Aorta (tissue), 5 donors: ENCODE measurements around the gene RGS7. TPM values are rescaled to one million over a fixed set of nuclear protein-coding genes. Genes with fewer than 3 reads are reported as not detected.
"Not testable (repeated sequence)": the region's sequence is repeated elsewhere in the genome, so short reads cannot be mapped to it uniquely, and the experiment has no call there.

Experiments
- ATAC-seq: fragments of 200-7000 bp; cut with Tn5 transposase; one replicate; pipeline ENCODE4 v1.9.1; 2022; ENCODE audit warnings: moderate library complexity; ENCODE audit not compliant: low FRiP score
- DNase-seq, 2 donors: peaks; one replicate each; pipeline ENCODE4 v3.0.0-alpha.2; 2020
- H3K27ac ChIP-seq, 2 donors: one replicate each; pipeline ENCODE4 v1.5.1; 2013; ENCODE audit warnings: low read length in 2 of 2, mild to moderate bottlenecking in 2 of 2, moderate library complexity in 2 of 2, control low read depth in 1 of 2, inconsistent platforms in 1 of 2, low read depth in 1 of 2
- H3K27me3 ChIP-seq, 2 donors: one replicate each; pipeline ENCODE4 v1.6.1; 2013; ENCODE audit warnings: control low read depth in 1 of 2, low read length in 1 of 2, mild to moderate bottlenecking in 1 of 2, moderate library complexity in 1 of 2; ENCODE audit not compliant: insufficient read depth in 2 of 2, control insufficient read depth in 1 of 2
- H3K36me3 ChIP-seq, 2 donors: one replicate each; pipeline ENCODE4 v1.6.1; 2013; ENCODE audit warnings: control low read depth in 1 of 2, low read length in 1 of 2, mild to moderate bottlenecking in 1 of 2; ENCODE audit not compliant: insufficient read depth in 2 of 2, control insufficient read depth in 1 of 2
- H3K4me1 ChIP-seq, 2 donors: one replicate each; pipeline ENCODE4 v1.6.1; 2013; ENCODE audit warnings: low read length in 2 of 2, control low read depth in 1 of 2, mild to moderate bottlenecking in 1 of 2, moderate library complexity in 1 of 2; ENCODE audit not compliant: insufficient read depth in 2 of 2, control insufficient read depth in 1 of 2
- H3K4me3 ChIP-seq, 2 donors: one replicate each; pipeline ENCODE4 v1.5.1; 2013; ENCODE audit warnings: low read length in 2 of 2, control low read depth in 1 of 2, mild to moderate bottlenecking in 1 of 2
- H3K9me3 ChIP-seq: one replicate; pipeline ENCODE4 v1.6.1; 2013; ENCODE audit warnings: mild to moderate bottlenecking, low read length; ENCODE audit not compliant: control insufficient read depth
- WGBS, 2 donors: extraction: QIAGEN DNeasy Blood & Tissue Kit; methylation state at CpG; one replicate each; pipeline ENCODE4 v1.1.7; 2013; 5-methylcytosine and 5-hydroxymethylcytosine counted together
- intact Hi-C, 2 donors: fragments of 100-400 bp; cut with DNase I; formaldehyde crosslinking; loops; one replicate each; pipeline versions ENCODE4 v1.14.2 to v1.15.0; 2022
- polyA plus RNA-seq, 2 donors: library from polyadenylated mRNA; stranded (reverse); fragments of 200-250 nt; gene quantifications; one replicate each; pipeline ENCODE4 v1.2.3, GENCODE V29; 2013
- total RNA-seq, 2 donors: library from RNA; stranded (reverse); fragmentation: NEBNext Ultra II Directional; extraction: Animal tissue kit (Norgen Biotek cat#: 25700); gene quantifications; one replicate each; pipeline ENCODE4 v1.2.1, GENCODE V29; 2021
- donor health status: healthy with polysubstance abuse.
- donor health status: Bipolar disorder and iron deficiency.
- donor health status: DM: no; HTN: no; CAD: no.
- donor health status: DM: no; HTN: no; CAD: no.
- donor health status: DM: yes; HTN: yes; CAD: no.

Gene RGS7
- total and polyA plus RNA-seq, 4 donors = not detected

DNA sequence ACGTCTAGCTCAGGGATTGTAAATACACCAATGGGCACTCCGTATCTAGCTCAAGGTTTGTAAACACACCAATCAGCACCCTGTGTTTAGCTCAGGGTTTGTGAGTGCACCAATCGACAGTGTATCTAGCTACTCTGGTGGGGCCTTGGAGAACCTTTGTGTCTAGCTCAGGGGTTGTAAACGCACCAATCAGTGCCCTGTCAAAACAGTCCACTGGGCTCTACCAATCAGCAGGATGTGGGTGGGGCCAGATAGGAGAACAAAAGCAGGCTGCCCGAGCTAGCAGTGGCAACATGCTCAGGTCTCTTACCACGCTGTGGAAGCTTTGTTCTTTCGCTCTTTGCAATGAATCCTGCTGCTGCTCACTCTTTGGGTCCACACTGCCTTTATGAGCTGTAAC, 593.9 kb downstream of the RGS7 start:
- DNase-seq, H3K36me3 ChIP-seq, ATAC-seq, H3K27me3 ChIP-seq, intact Hi-C loops, H3K27ac ChIP-seq, H3K4me1 ChIP-seq, H3K9me3 ChIP-seq, H3K4me3 ChIP-seq: not testable (repeated sequence)
- 91% methylated on average over 7 of the region's 7 CpGs for WGBS, 2 donors

DNA sequence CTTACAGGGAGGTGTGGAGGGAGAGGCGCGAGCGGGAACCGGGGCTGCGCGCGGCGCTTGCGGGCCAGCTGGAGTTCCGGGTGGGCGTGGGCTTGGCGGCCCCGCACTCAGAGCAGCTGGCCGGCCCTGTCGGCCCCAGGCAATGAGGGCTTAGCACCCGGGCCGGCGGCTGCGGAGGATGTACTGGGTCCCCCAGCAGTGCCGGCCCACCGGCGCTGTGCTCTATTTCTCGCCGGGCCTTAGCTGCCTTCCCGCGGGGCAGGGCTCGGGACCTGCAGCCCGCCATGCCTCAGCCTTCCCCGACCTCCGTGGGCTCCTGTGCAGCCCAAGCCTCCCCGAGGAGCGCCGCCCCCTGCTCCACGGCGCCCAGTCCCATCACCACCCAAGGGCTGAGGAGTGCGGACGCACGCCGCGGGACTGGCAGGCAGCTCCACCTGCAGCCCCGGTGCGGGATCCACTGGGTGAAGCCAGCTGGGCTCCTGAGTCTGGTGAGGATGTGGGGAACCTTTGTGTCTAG, 594.5 kb downstream of the RGS7 start:
- H3K27me3 ChIP-seq, H3K4me1 ChIP-seq, H3K4me3 ChIP-seq, ATAC-seq, H3K27ac ChIP-seq, intact Hi-C loops, H3K36me3 ChIP-seq, H3K9me3 ChIP-seq, DNase-seq: not testable (repeated sequence)
- WGBS, 2 donors = 97 to 98% methylated on average over 28 to 42 of the region's 42 CpGs

DNA sequence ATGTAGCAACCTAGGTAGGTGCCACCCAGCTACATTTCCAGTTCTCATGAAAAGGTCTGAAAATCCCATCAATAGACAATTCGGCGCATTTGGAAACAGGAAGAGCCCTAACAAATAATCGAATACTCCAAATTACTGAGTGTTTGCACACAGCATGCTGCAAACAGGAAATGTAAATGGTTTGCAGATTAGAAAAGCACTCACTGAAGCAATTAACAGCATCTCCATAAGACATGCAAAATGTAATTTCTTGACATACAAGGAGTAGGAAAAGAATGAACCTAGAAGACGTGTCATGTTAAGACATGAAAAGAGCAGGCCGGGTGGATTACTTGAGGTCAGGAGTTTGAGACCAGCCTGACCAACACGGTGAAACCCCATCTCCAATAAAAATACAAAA, 598.2 kb downstream of the RGS7 start:
- H3K4me1 ChIP-seq, H3K4me3 ChIP-seq, DNase-seq, ATAC-seq, intact Hi-C loops, H3K27me3 ChIP-seq, H3K27ac ChIP-seq, H3K36me3 ChIP-seq, H3K9me3 ChIP-seq: not testable (repeated sequence)
- 86 to 88% methylated on average over 6 of the region's 6 CpGs for WGBS, 2 donors

DNA sequence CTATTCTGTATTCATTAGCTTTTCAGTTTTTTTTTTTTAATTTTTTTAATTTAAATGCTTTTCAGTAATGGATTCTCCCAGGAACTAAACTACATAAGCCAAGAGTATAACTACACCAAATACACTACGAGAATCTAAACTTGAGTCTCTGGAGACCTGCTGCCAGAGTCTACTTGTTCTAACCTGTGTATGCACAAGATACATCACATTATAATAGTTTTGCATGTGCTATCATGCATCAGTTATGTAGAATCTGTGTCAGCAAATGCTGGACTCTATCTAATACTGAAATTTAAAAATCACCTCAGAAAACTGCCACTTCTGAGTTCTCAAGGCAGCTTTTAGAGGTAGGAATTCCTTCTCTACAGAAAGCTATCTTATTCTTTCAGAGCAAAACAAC, 598.7 kb downstream of the RGS7 start:
- Histone ChIP-seq H3K27me3 (no peaks in the 10 kb centered on the region), H3K36me3 (no peaks in the 10 kb centered on the region), H3K4me1 (no peaks in the 10 kb centered on the region), H3K4me3 (no peak overlapping the region), H3K9me3 (peaks cover 2% of the 10 kb centered on the region), H3K27ac (no peak overlapping the region)
- intact Hi-C loops = no loop called here
- DNase-seq = no peak
- no peak for ATAC-seq
- WGBS, 2 donors = 63 to 78% methylated on average over 1 of the region's 1 CpG

DNA sequence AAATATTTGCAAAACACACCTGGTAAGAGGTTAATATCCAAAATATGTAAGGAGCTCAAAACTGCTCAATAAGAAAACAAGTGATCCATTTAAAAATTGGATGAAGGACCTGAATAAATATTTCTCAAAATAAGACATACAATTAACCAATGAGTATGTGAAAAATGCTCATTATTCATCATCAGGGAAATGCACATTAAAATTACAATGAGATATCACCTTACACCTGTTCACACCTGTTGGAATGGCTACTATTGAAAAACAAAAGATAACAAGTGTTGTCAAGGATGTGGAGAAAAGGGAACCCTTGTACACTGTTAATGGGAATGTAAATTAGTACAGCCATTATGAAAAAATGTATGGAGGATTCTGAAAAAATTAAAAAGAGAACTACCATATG, 609.1 kb downstream of the RGS7 start:
- Histone ChIP-seq H3K4me3 (no peak overlapping the region), H3K9me3 (no peaks in the 10 kb centered on the region), H3K27ac (no peak overlapping the region), H3K4me1 (no peaks in the 10 kb centered on the region), H3K27me3 (no peaks in the 10 kb centered on the region), H3K36me3 (no peaks in the 10 kb centered on the region)
- intact Hi-C loops = no loop called here
- ATAC-seq (no peak), DNase-seq (no peak)

DNA sequence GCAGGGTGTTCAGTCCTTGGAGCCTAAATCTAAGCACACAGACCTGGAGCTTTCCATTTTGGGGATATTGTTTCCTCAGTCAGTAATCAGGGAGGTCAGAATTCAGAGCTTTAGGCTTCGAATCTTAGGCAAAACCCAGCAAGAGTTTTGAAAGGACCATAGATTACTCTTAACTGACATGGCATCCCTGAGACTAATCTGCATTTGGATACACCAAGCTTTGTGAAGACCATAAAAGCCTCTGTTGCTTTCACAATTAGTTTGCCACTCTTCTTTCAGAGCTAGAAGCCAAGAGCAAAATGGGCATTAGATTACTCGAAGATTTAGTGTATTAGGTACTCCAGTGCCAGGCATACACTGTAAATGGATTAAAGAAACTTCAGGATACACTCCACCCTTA, 613.3 kb downstream of the RGS7 start:
- DNase-seq = no peak
- ATAC-seq = no peak
- Histone ChIP-seq H3K27ac (no peak overlapping the region), H3K4me1 (no peaks in the 10 kb centered on the region), H3K27me3 (no peaks in the 10 kb centered on the region), H3K9me3 (no peaks in the 10 kb centered on the region), H3K4me3 (no peak overlapping the region), H3K36me3 (no peaks in the 10 kb centered on the region)
- intact Hi-C loops = no loop called here
- 50 to 53% methylated on average over 2 of the region's 2 CpGs for WGBS, 2 donors

DNA sequence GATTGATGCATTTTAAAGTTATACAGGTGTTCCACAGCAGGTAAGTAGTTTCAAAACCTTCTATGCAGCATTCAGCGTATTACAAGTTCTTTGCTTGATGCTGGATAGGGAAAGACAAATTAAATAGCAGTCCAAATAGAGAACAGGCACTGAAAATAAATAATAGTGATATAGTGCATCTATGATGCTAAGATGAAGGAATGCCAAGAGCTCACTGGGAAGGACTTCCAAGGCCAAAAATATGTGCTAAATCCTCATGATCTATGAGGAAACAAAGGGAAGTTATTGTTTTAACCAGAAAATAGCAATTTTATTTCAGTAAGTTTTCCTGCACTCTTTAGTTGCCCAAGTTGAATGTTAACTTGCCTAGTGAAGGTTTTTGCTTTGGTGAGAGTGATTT, 617.3 kb downstream of the RGS7 start:
- 77 to 79% methylated on average over 1 of the region's 1 CpG for WGBS, 2 donors
- Histone ChIP-seq H3K4me1 (no peaks in the 10 kb centered on the region), H3K27ac (no peak overlapping the region), H3K27me3 (no peaks in the 10 kb centered on the region), H3K9me3 (no peaks in the 10 kb centered on the region), H3K36me3 (no peaks in the 10 kb centered on the region), H3K4me3 (no peak overlapping the region)
- DNase-seq (no peak), ATAC-seq (no peak)
- intact Hi-C loops = no loop called here

DNA sequence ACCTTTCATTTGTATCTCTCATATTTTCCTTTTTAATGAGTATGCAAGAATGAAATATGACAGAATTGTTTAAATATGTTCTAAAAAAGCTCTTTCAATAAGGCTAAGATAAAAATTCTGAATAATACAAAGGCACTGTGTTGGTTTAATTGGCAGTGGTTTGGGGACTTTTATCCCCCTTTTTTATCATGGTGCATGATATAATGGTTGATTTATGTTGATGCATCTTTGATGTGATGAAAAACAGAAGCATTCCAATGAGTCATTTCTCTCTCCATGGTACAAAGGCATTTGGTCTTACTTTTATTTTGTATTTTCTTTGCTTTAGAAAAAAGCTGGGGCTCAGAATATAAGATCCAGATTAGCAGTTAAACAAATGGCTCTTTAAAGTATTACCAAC, 617.9 kb downstream of the RGS7 start:
- Histone ChIP-seq H3K27ac (no peak overlapping the region), H3K36me3 (no peaks in the 10 kb centered on the region), H3K27me3 (no peaks in the 10 kb centered on the region), H3K4me1 (no peaks in the 10 kb centered on the region), H3K4me3 (no peak overlapping the region), H3K9me3 (no peaks in the 10 kb centered on the region)
- ATAC-seq = no peak
- no peak for DNase-seq
- intact Hi-C loops = no loop called here

GRCh38 chr1:240737766-240738265, 619.2 kb downstream of the RGS7 start:
- WGBS, 2 donors = 83 to 84% methylated on average over 6 of the region's 6 CpGs
- no peaks in the 10 kb centered on the region for H3K27me3 ChIP-seq
- no peaks in the 10 kb centered on the region for H3K4me1 ChIP-seq
- H3K9me3 ChIP-seq = no peaks in the 10 kb centered on the region
- intact Hi-C loops = no loop called here
- H3K27ac ChIP-seq = no peak overlapping the region
- ATAC-seq (no peak), DNase-seq (no peak)
- no peak overlapping the region for H3K4me3 ChIP-seq
- no peaks in the 10 kb centered on the region for H3K36me3 ChIP-seq
